Cardiac muscle cell (in vitro differentiated cells and primary cell): ENCODE results near the gene TIPARP. TPM values are rescaled to one million over a fixed set of nuclear protein-coding genes. Genes with fewer than 3 reads are reported as not detected.

Experiments used
- DNase-seq, 2 donors: peaks; one replicate each; pipeline versions ENCODE4 v3.0.0 to v3.0.0-alpha.2; 2010 to 2017; ENCODE audit warnings: low read depth in 1 of 2, low spot score in 1 of 2
- H3K27ac ChIP-seq: fragments of 200-600 bp; sonication (generic); 2 replicates; pipeline ENCODE4 v1.5.1; 2016
- H3K27me3 ChIP-seq: fragments of 200-600 bp; sonication (generic); 2 replicates; pipeline ENCODE4 v1.6.0; 2016; ENCODE audit warnings: control low read depth
- H3K36me3 ChIP-seq: fragments of 200-600 bp; sonication (generic); 2 replicates; pipeline ENCODE4 v1.5.1; 2016; ENCODE audit warnings: control low read depth
- H3K4me1 ChIP-seq: fragments of 200-600 bp; sonication (generic); 2 replicates; pipeline ENCODE4 v1.8.1; 2017; ENCODE audit warnings: low read depth, mild to moderate bottlenecking, mixed run types
- H3K4me3 ChIP-seq: fragments of 200-600 bp; sonication (generic); 2 replicates; pipeline ENCODE4 v1.5.1; 2016; ENCODE audit warnings: mild to moderate bottlenecking
- H3K9me3 ChIP-seq: fragments of 200-600 bp; sonication (generic); 2 replicates; pipeline ENCODE4 v1.5.1; 2017; ENCODE audit warnings: low read depth, mild to moderate bottlenecking, control low read depth
- polyA plus RNA-seq: library from polyadenylated mRNA; unstranded; fragments of >200 nt; fragmentation: Nextera tagmentation; extraction: Ambion mirVana; gene quantifications from 2 replicates; pipeline ENCODE4 v1.2.1, GENCODE V29; 2016
- total RNA-seq: library from RNA; depleted of rRNA; stranded (reverse); fragments of >200 nt; gene quantifications from 2 replicates; pipeline ENCODE4 v1.2.3, GENCODE V29; 2016
- TF ChIP-seq, protein P1 (sequence below): IDR thresholded peaks from 2 replicates; pipeline ENCODE4 v1.5.1; 2012; ENCODE audit warnings: low read depth, mild to moderate bottlenecking, low read length

Gene TIPARP
- total and polyA plus RNA-seq, 2 experiments from 2014 or later, result 22.2 to 115 TPM

DNA sequence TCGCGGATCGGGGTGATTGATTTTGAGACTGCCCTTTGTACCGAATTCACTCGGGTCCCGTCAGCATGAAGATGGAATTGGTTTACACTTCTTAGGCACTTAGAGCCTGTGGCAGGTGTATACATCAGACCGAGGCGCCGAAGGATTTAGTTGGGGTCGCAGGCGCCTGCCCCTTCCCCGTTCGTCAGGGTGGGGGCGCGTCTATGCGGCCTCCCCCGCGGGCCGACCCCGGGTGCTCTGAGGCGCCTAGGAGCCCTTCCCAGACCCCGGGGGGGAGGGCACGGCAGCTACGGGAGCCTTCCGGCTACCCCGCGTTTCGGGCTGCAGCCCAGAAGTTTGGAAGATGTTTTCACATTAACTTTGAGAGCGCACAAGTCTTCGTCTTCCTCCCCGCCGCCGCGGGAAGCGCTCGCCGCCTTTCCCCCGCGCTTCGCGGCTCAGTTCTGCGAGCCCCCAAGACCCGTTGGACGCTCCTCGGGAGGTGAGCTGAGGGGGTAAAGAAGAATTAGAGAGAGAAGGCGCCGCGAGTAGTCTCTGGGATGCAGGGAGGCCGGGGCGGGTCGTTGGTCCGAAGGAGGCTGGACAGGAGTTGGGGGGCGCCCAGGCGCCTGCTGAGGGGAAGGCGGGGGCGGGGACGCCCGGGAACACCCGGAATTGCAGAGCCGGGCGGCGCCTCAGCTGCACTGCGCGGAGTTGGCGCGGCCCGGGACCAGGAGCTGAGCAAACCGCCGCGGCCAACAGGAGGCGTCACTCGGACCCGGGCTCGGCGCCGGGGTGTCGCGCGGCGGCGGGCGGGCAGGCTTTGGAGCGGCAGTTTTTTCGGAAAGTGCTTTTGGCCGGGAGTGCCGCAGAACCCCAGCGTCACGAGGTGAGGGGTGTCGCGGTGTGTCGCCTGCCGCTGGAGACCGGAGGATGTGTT, 780 bp downstream of the TIPARP start:
- Histone ChIP-seq H3K9me3 (no peaks in the 10 kb centered on the region), H3K27ac (peak overlapping the region; percentile 88), H3K36me3 (peaks cover 26% of the 10 kb centered on the region), H3K27me3 (no peaks in the 10 kb centered on the region), H3K4me3 (peak overlapping the region; percentile 99), H3K4me1 (peaks cover 32% of the 10 kb centered on the region)
- TF ChIP-seq, protein P1, sequence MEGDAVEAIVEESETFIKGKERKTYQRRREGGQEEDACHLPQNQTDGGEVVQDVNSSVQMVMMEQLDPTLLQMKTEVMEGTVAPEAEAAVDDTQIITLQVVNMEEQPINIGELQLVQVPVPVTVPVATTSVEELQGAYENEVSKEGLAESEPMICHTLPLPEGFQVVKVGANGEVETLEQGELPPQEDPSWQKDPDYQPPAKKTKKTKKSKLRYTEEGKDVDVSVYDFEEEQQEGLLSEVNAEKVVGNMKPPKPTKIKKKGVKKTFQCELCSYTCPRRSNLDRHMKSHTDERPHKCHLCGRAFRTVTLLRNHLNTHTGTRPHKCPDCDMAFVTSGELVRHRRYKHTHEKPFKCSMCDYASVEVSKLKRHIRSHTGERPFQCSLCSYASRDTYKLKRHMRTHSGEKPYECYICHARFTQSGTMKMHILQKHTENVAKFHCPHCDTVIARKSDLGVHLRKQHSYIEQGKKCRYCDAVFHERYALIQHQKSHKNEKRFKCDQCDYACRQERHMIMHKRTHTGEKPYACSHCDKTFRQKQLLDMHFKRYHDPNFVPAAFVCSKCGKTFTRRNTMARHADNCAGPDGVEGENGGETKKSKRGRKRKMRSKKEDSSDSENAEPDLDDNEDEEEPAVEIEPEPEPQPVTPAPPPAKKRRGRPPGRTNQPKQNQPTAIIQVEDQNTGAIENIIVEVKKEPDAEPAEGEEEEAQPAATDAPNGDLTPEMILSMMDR, result peak; percentile 46
- peak; percentile 56 to 70 for DNase-seq

DNA sequence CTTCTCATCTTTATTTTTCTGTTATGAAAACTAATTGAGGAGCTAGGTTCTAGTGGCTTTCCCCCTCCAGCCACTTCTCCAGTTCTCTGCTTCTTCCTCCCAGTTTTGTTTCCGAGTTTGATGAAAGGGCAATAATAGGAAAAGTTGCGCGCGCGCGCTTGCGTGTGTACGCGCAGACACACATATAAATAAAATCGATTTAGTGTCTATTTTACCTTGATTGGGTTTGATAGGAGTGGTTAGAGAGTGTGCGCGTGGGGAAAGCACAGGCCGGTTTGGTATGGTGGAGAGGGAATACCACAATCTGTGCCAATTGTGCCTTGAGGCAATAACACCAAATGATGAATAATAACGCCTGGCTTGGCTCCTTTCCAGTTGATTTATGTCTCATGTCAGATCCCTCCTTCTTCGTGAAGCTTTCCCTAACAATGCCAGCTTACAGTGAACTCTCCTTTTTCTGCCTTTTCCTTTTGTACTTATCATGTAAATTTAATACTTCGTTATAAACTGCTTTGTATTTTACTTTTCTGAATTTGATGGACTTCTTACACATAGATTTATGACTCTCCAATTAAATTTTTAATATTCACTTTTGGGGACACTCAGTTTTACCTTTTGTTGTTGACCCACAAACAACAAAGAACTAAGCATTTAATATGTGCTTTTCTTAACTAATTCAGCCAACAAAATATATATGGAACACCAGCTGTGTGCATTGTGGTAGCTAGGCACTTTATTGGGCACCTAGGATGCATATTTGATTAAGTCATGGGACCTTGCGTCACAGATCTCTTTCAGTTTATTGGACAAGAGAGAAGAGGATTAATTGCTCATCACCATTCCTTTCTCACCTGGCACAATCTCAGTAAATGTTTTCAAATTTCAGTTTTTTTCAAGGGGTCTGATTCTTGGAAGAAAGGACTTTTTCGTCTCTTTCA, 1.7 kb downstream of the TIPARP start:
- Histone ChIP-seq H3K9me3 (no peaks in the 10 kb centered on the region), H3K27me3 (no peaks in the 10 kb centered on the region), H3K4me3 (peak overlapping the region; percentile 99), H3K36me3 (peaks cover 35% of the 10 kb centered on the region), H3K27ac (peak overlapping the region; percentile 88), H3K4me1 (peaks cover 41% of the 10 kb centered on the region)
- TF ChIP-seq, protein P1, result no peak
- DNase-seq, result peak; percentile 44 to 90

DNA sequence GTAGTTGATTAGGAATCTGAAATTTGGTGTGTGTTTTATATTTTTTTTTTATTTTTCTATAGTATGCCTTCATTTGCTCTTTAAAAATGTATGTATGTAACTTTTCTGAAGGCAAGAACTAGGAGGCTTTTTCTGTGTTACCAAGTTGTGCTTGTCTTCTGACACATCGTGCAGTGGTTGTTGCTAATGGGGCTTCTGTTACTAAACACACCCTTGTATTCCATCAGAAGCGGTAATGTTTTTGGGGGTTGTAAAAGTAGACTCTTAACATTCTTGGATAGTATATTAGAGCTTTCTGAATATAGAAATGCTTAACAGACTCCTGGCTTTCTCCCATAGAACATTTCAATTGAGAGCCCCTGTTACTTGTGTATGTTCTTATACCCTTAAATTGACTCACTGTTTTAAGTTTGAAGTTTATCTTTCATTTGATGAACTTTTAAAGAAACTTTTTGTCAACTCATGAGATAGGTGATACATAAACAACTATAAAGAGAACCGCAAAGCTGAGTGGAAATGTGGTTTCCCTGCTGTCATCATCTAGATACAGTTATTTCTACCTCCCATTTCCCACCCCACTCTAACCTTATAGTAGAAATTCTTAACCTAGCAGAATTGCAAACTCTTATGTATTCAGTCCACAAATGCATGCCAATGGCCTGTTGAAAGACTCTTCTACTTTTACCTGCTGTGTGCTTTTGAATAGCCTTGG, 2.5 kb downstream of the TIPARP start:
- Histone ChIP-seq H3K4me3 (peak overlapping the region; percentile 99), H3K36me3 (peaks cover 44% of the 10 kb centered on the region), H3K27ac (no peak overlapping the region), H3K27me3 (no peaks in the 10 kb centered on the region), H3K9me3 (no peaks in the 10 kb centered on the region), H3K4me1 (peaks cover 49% of the 10 kb centered on the region)
- TF ChIP-seq, protein P1, result no peak
- DNase-seq, result no peak

DNA sequence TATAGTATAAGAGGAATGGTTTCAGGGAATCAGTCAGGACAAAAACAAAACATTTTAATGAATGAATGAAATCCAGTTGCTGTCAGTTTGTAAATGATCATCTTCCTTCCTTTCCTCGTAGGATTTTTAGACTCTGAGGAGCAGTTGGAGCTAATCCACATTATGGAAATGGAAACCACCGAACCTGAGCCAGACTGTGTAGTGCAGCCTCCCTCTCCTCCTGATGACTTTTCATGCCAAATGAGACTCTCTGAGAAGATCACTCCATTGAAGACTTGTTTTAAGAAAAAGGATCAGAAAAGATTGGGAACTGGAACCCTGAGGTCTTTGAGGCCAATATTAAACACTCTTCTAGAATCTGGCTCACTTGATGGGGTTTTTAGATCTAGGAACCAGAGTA, 3.1 kb downstream of the TIPARP start:
- Histone ChIP-seq H3K9me3 (no peaks in the 10 kb centered on the region), H3K27me3 (no peaks in the 10 kb centered on the region), H3K36me3 (peaks cover 45% of the 10 kb centered on the region), H3K27ac (no peak overlapping the region), H3K4me1 (peaks cover 55% of the 10 kb centered on the region), H3K4me3 (peak overlapping the region; percentile 99)
- TF ChIP-seq, protein P1, result no peak
- no peak for DNase-seq

- no peak overlapping the region for H3K27ac ChIP-seq
- TF ChIP-seq, protein P1, result no peak
- DNase-seq, result no peak
- H3K36me3 ChIP-seq, result peaks cover 45% of the 10 kb centered on the region
- H3K9me3 ChIP-seq, result no peaks in the 10 kb centered on the region
- no peaks in the 10 kb centered on the region for H3K27me3 ChIP-seq
- H3K4me3 ChIP-seq, result peak overlapping the region; percentile 99
- peaks cover 62% of the 10 kb centered on the region for H3K4me1 ChIP-seq
Observed at GRCh38 chr3:156678197-156678596, 3.8 kb downstream of the TIPARP start.
